HCT116 (cell line): ENCODE data around the gene DHPS. TPM values are rescaled to one million over a fixed set of nuclear protein-coding genes. Genes with fewer than 3 reads are reported as not detected.
A peak's percentile ranks its signal among the peaks of the same experiment; 100 is the strongest.

Source experiments
- ATAC-seq: fragments of 200-7000 bp; cut with Tn5 transposase; 2 replicates; pipeline ENCODE4 v1.9.1; 2020; ENCODE audit warnings: mild to moderate bottlenecking, moderate library complexity
- BruUV-seq: library from RNA; stranded (reverse); fragments of 400-500 nt; replicated peaks from 2 replicates; lab custom pipeline; 2021; lab: Mats Ljungman, UMichigan
- CTCF ChIA-PET: fragments of 300-600 bp; sonication (Branson Sonifier 250); formaldehyde crosslinking; loops from one replicate; lab custom pipeline; 2021; ENCODE audit warnings: antibody characterized with exemption; lab: Charles Lee
- POLR2A ChIA-PET: fragments of 300-600, 350-600 bp; sonication (Branson Sonifier 250); formaldehyde crosslinking; loops from one replicate; lab custom pipeline; 2021; ENCODE audit warnings: antibody characterized with exemption; lab: Charles Lee
- RAD21 ChIA-PET, 2 experiments: fragments of 300-600 bp; sonication (Branson Sonifier 250); formaldehyde crosslinking; loops; one replicate each; lab custom pipeline; 2023; ENCODE audit warnings: low total read pairs in 2 of 2; ENCODE audit not compliant: uncharacterized antibody in 2 of 2, unreplicated experiment in 2 of 2, low non-redundant PET in 1 of 2; lab: Charles Lee
- DNase-seq: peaks from one replicate; pipeline ENCODE4 v3.0.0-alpha.2; 2010; ENCODE audit warnings: low read depth, low spot score
- H2AFZ ChIP-seq: fragments of 200-600 bp; shearing (Covaris generic), sonication (generic); 2 replicates; pipeline ENCODE4 v1.6.1; 2017; ENCODE audit warnings: low read depth, mixed run types, mixed read lengths, antibody characterized with exemption, low read length; ENCODE audit not compliant: poor library complexity, severe bottlenecking
- H3K27ac ChIP-seq: 2 replicates; pipeline ENCODE4 v1.5.1; 2012; ENCODE audit warnings: low read depth, low read length
- H3K27me3 ChIP-seq: fragments of 200-600 bp; sonication (generic); 2 replicates; pipeline ENCODE4 v1.6.1; 2016; ENCODE audit warnings: mixed run types, low read length, mixed read lengths; ENCODE audit not compliant: insufficient read depth
- H3K36me3 ChIP-seq, 2 experiments: fragments of 200-500 bp in 1 of 2; fragments of 200-600 bp in 1 of 2; sonication (Bioruptor generic) in 1 of 2; sonication (generic) in 1 of 2; 2 replicates each; pipeline versions ENCODE4 v1.5.1 to v1.6.1; 2014 to 2016; ENCODE audit warnings: low read length in 2 of 2, inconsistent platforms in 1 of 2, mixed read lengths in 1 of 2, mixed run types in 1 of 2; ENCODE audit not compliant: insufficient read depth in 2 of 2, control insufficient read depth in 1 of 2
- H3K4me1 ChIP-seq, 2 experiments: fragments of 200-600 bp in 1 of 2; sonication (generic) in 1 of 2; 2 replicates each; pipeline versions ENCODE4 v1.5.1 to v1.6.1; 2012 to 2017; ENCODE audit warnings: low read length in 2 of 2, inconsistent platforms in 1 of 2, mild to moderate bottlenecking in 1 of 2, mixed read lengths in 1 of 2, mixed run types in 1 of 2, moderate library complexity in 1 of 2; ENCODE audit not compliant: insufficient read depth in 2 of 2, control insufficient read depth in 1 of 2
- H3K4me2 ChIP-seq: fragments of 200-600 bp; sonication (generic); 2 replicates; pipeline ENCODE4 v1.6.1; 2017; ENCODE audit warnings: mixed run types, low read length, mixed read lengths
- H3K4me3 ChIP-seq, 2 experiments: fragments of 200-600 bp in 1 of 2; sonication (generic) in 1 of 2; replicated peaks in 1 of 2; 2 replicates each; pipeline ENCODE4 v1.5.1; 2011 to 2016; ENCODE audit warnings: low read length in 2 of 2, control low read depth in 1 of 2, low read depth in 1 of 2, mild to moderate bottlenecking in 1 of 2, mixed read lengths in 1 of 2, mixed run types in 1 of 2
- H3K79me2 ChIP-seq: fragments of 200-600 bp; sonication (generic); 2 replicates; pipeline ENCODE4 v1.6.1; 2017; ENCODE audit warnings: mild to moderate bottlenecking, mixed run types, low read length, moderate library complexity, mixed read lengths; ENCODE audit not compliant: insufficient read depth
- H3K9ac ChIP-seq: fragments of 200-600 bp; sonication (generic); 2 replicates; pipeline ENCODE4 v1.6.1; 2016; ENCODE audit warnings: low read length, mixed read lengths
- H3K9me2 ChIP-seq: fragments of 200-600 bp; sonication (generic), shearing (Covaris generic); 2 replicates; pipeline ENCODE4 v1.6.1; 2017; ENCODE audit warnings: mixed run types, mild to moderate bottlenecking, moderate library complexity; ENCODE audit not compliant: insufficient read depth
- H3K9me3 ChIP-seq, 2 experiments: fragments of 200-500 bp in 1 of 2; fragments of 200-600 bp in 1 of 2; sonication (Bioruptor generic) in 1 of 2; sonication (generic) in 1 of 2; 2 replicates each; pipeline ENCODE4 v1.6.1; 2014 to 2017; ENCODE audit warnings: low read length in 2 of 2, mixed read lengths in 2 of 2, inconsistent platforms in 1 of 2, low read depth in 1 of 2, mild to moderate bottlenecking in 1 of 2, mixed run types in 1 of 2, moderate library complexity in 1 of 2; ENCODE audit not compliant: control insufficient read depth in 1 of 2, insufficient read depth in 1 of 2
- H4K20me1 ChIP-seq: fragments of 200-600 bp; sonication (generic), shearing (Covaris generic); 2 replicates; pipeline ENCODE4 v1.6.1; 2017; ENCODE audit warnings: mixed run types, mild to moderate bottlenecking, moderate library complexity; ENCODE audit not compliant: insufficient read depth
- CBX3 ChIP-seq: IDR thresholded peaks from 2 replicates; pipeline ENCODE4 v1.6.1; 2012; ENCODE audit warnings: low read depth
- FOSL1 ChIP-seq: IDR thresholded peaks from 2 replicates; pipeline ENCODE4 v1.6.1; 2012; ENCODE audit warnings: low read depth
- POLR2AphosphoS5 ChIP-seq: IDR thresholded peaks from 2 replicates; pipeline ENCODE4 v1.6.1; 2011; ENCODE audit warnings: mild to moderate bottlenecking, low read depth, low read length, moderate library complexity
- RAD21 ChIP-seq: IDR thresholded peaks from 2 replicates; pipeline ENCODE4 v1.6.1; 2012; ENCODE audit warnings: low read depth, mild to moderate bottlenecking
- REST ChIP-seq: IDR thresholded peaks from 2 replicates; pipeline ENCODE4 v1.6.1; 2012; ENCODE audit warnings: low read depth
- SRF ChIP-seq: IDR thresholded peaks from 2 replicates; pipeline ENCODE4 v1.6.1; 2012; ENCODE audit warnings: low read depth
- YY1 ChIP-seq: IDR thresholded peaks from 2 replicates; pipeline ENCODE4 v1.6.1; 2011; ENCODE audit warnings: low read length, low read depth, moderate library complexity, mild to moderate bottlenecking; ENCODE audit not compliant: insufficient replicate concordance; ENCODE audit errors: extremely low read depth
- ZFX ChIP-seq: fragments of 450-650 bp; IDR thresholded peaks from 2 replicates; pipeline ENCODE4 v1.6.1; 2017
- ZNF274 ChIP-seq: fragments of 200-500 bp; sonication (Bioruptor generic); IDR thresholded peaks from 2 replicates; pipeline ENCODE4 v1.6.1; 2014; ENCODE audit warnings: mild to moderate bottlenecking, low read depth, low read length, inconsistent platforms
- intact Hi-C: fragments of 100-400 bp; cut with micrococcal nuclease; formaldehyde crosslinking; loops from 2 replicates; pipeline ENCODE4 v1.10.0; 2022
- total RNA-seq: library from RNA; stranded (reverse); gene quantifications from one replicate; pipeline ENCODE4 v1.2.1, GENCODE V29; 2021; ENCODE audit not compliant: unreplicated experiment

The DHPS gene
- total RNA-seq, 1 experiment from 2014 or later, result 134 TPM

GRCh38 chr19:12666265-12667048, 15.2 kb downstream of the DHPS start, which contains the start of the genes MAN2B1 and WDR83:
Gene MAN2B1 (minus strand): TSS chr19:12666742. CDS start chr19:12666701, 41 bp downstream.
Gene WDR83 (plus strand): TSS chr19:12666807. CDS start chr19:12669791, 2,984 bp downstream.
- intact Hi-C loops, result loop anchor here (5.0 to 10.0 kb wide), 2 partner anchors 54 to 742 kb away; partner anchors contain the start of genes ZNF490, ZNF700 and ZNF791
- BruUV-seq, result no TSS peak
- DNase-seq (no peak), ATAC-seq (peak; percentile 81)
- Histone ChIP-seq H3K4me1 (peaks cover 19 to 37% of the 10 kb centered on the region in 2 experiments), H3K9ac (peak within 1 kb of the TSS; percentile 76), H3K79me2 (peaks cover 28% of the 10 kb centered on the region; the same call in 1 of the 2 replicates), H3K9me3 (no peaks in the 10 kb centered on the region), H3K9me2 (no peaks in the 10 kb centered on the region), H3K36me3 (peaks cover 0 to 10% of the 10 kb centered on the region in 2 experiments; a peak in 2 of 4 replicates), H2AFZ (peak within 1 kb of the TSS; percentile 22), H3K27me3 (no peaks in the 10 kb centered on the region), H3K4me2 (peak within 1 kb of the TSS; percentile 92), H4K20me1 (no peaks in the 10 kb centered on the region), H3K27ac (peak within 1 kb of the TSS; percentile 58), H3K4me3 (peak within 1 kb of the TSS; percentile 61 to 84)
- ChIA-PET CTCF (interaction anchor here (1.2 kb wide), 1 partner anchor 55 kb away, joined by 3 read pairs; no protein-coding TSS in a partner anchor), POLR2A (no interaction called here), RAD21 (interaction anchor here in 1 of 2 experiments (0.6 kb wide), 1 partner anchor 99 kb away, joined by 4 read pairs; no protein-coding TSS in a partner anchor)
- TF ChIP-seq ZFX, result peak; percentile 43; the same call in 1 of the 2 replicates
- TF ChIP-seq CBX3, result no peak
- no peak for TF ChIP-seq ZNF274
- no peak for TF ChIP-seq REST
- no peak for TF ChIP-seq RAD21
- TF ChIP-seq SRF, result no peak
- TF ChIP-seq YY1, result no peak
- peak; percentile 50; the same call in 1 of the 2 replicates for TF ChIP-seq POLR2AphosphoS5
- TF ChIP-seq FOSL1, result no peak
